AG04449 (cell line): Measurements from ENCODE around the gene NRARP.
A peak's percentile ranks its signal among the peaks of the same experiment; 100 is the strongest.
"Not testable (repeated sequence)": the region's sequence is repeated elsewhere in the genome, so short reads cannot be mapped to it uniquely, and the experiment has no call there.

Source experiments
- CTCF ChIA-PET: fragments of 350-600 bp; formaldehyde crosslinking; extraction: SDS; loops from one replicate; lab custom pipeline; 2021; ENCODE audit warnings: antibody characterized with exemption; lab: Yijun Ruan, JAX
- POLR2A ChIA-PET: fragments of 400-600, 350-600 bp; formaldehyde crosslinking; extraction: SDS; loops from one replicate; lab custom pipeline; 2020; ENCODE audit warnings: antibody characterized with exemption, inconsistent platforms; lab: Yijun Ruan, JAX
- DNase-seq: peaks from one replicate; pipeline ENCODE4 v3.0.0-alpha.2; 2010; ENCODE audit warnings: low read depth, low spot score
- H3K4me3 ChIP-seq: 2 replicates; pipeline ENCODE4 v1.5.1; 2011; ENCODE audit warnings: low read depth, mild to moderate bottlenecking, control low read depth, low read length
- CTCF ChIP-seq: IDR thresholded peaks from one replicate; pipeline ENCODE4 v1.5.1; 2011; ENCODE audit warnings: mild to moderate bottlenecking, moderate library complexity, low read length, control low read depth, inconsistent platforms; ENCODE audit not compliant: insufficient read depth; ENCODE audit errors: missing control alignments

Gene NRARP

GRCh38 chr9:137262909-137263285, 39.2 kb downstream of the NRARP start:
- ChIA-PET CTCF (interaction anchor here (1.1 to 1.3 kb wide), 4 partner anchors 8 to 86 kb away, joined by 3 read pairs; no protein-coding TSS in a partner anchor), POLR2A (interaction anchor here (1.2 kb wide), 1 partner anchor 22 kb away, joined by 5 read pairs; no protein-coding TSS in a partner anchor)
- no peak for DNase-seq
- no peak overlapping the region for H3K4me3 ChIP-seq
- TF ChIP-seq CTCF = no peak

DNA sequence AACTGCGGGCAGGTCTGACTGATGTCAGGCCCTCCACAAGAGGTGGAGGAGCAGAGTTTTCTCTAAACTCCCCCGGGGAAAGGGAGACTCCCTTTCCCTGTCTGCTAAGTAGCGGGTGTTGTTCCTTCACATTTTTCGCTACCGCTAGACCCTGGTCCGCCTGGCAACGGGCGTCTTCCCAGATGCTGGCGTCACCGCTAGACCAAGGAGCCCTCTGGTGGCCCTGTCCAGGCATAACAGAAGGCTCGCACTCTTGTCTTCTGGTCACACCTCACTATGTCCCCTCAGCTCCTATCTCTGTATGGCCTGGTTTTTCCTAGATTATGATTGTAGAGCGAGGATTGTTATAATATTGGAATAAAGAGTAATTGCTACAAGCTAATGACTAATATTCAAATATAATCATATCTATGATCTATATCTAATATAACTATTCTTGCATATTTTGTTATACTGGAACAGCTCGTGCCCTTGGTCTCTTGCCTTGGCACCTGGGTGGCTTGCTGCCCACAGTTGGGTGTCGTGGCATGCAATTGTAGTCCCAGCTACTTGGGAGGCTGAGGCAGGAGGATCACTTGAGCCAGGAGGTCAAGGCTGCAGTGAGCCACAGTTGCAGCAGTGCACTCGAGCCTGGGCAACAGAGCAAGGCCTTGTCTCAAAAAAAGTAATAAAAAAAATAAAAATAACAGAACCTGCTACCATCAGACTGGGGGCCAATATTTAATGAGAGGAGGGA, 39.7 kb downstream of the NRARP start:
- TF ChIP-seq CTCF = peak; percentile 18
- ChIA-PET CTCF (interaction anchor here (0.6 to 1.6 kb wide), 9 partner anchors 9 to 165 kb away, joined by 3 to 7 read pairs (median 3); partner anchors contain the start of gene TOR4A), POLR2A (interaction anchor here (1.2 kb wide), 1 partner anchor 22 kb away, joined by 5 read pairs; no protein-coding TSS in a partner anchor)
- not testable (repeated sequence) for H3K4me3 ChIP-seq, DNase-seq

- peak overlapping the region; percentile 88 for H3K4me3 ChIP-seq
- TF ChIP-seq CTCF = no peak
- DNase-seq = no peak
- ChIA-PET CTCF (interaction anchor here (0.6 to 4.5 kb wide), 5 partner anchors 14 to 221 kb away, joined by 3 to 24 read pairs (median 4); partner anchors contain the start of gene TOR4A), POLR2A (interaction anchor here (6.8 kb wide), 1 partner anchor 14 kb away, joined by 164 read pairs; the partner anchor contains the start of gene TUBB4B)
These were observed 45.2 kb downstream of the NRARP start for GRCh38 chr9:137256856-137257255.

GRCh38 chr9:137256362-137256761, 45.7 kb downstream of the NRARP start:
- DNase-seq = no peak
- ChIA-PET CTCF (interaction anchor here (0.6 to 4.5 kb wide), 5 partner anchors 9 to 221 kb away, joined by 3 to 24 read pairs (median 4); partner anchors contain the start of gene TOR4A), POLR2A (interaction anchor here (6.8 kb wide), 1 partner anchor 14 kb away, joined by 164 read pairs; the partner anchor contains the start of gene TUBB4B)
- TF ChIP-seq CTCF = no peak
- peak overlapping the region; percentile 88 for H3K4me3 ChIP-seq

DNA sequence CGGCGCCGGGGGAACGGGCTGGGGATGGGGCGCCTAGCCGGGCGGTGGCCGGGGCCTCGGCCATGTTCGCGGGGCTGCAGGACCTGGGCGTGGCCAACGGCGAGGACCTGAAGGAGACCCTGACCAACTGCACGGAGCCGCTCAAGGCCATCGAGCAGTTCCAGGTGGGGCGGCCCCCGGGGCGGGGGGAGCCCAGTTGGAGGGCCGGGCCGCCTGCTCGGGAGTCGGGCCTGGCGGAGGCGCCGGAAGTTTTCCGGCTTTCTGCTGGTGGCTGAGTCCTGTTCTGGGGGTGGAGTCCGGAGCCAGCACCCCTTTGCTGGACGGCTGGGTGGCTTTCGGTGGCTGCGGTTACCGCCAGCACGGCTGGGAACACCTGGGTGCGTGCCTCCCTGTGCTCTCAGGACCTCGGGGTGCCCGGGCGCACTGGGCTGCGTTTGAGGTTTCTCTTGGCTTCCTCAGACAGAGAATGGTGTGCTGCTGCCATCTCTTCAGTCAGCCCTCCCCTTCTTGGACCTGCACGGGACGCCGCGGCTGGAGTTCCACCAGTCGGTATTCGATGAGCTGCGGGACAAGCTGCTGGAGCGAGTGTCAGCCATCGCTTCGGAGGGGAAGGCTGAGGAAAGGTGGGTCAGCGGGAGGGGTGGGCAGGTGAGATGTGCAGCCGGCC, 46.5 kb downstream of the NRARP start:
- POLR2A ChIA-PET = interaction anchor here (6.8 kb wide), 1 partner anchor 13 kb away, joined by 164 read pairs; the partner anchor contains the start of gene TUBB4B
- peak overlapping the region; percentile 88 for H3K4me3 ChIP-seq
- CTCF ChIA-PET = interaction anchor here (0.6 to 4.5 kb wide), 8 partner anchors 10 to 220 kb away, joined by 3 to 24 read pairs (median 4); partner anchors contain the start of gene TOR4A
- DNase-seq = no peak
- no peak for TF ChIP-seq CTCF
